Femur (tissue), 1 donor: Measurements from ENCODE around the gene SLC27A6.
"Not testable (repeated sequence)": the region's sequence is repeated elsewhere in the genome, so short reads cannot be mapped to it uniquely, and the experiment has no call there.

ENCODE experiments used
- DNase-seq: peaks from one replicate; pipeline ENCODE4 v3.0.0-alpha.2; 2017

Gene SLC27A6

DNA sequence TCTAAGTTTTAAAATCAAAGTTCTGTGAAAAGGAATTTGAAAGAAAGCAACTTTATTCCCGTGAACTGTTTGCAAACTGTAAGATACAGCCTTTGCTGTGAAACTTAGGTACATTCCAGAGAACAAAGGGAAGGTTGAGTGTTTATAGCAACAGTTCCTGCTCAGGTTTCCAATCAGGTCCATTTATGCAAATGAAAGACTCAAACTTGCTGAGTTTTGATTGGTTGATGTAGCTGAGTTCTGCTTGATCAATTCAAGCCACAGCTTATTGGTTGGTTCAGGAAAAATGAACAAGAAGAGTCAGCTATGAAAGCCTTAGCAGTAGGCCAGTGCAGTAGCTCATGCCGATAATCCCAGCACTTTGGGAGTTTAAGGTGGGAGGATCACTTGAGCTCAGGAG is 37.9 kb downstream of the SLC27A6 start:
- DNase-seq, result no peak

DNA sequence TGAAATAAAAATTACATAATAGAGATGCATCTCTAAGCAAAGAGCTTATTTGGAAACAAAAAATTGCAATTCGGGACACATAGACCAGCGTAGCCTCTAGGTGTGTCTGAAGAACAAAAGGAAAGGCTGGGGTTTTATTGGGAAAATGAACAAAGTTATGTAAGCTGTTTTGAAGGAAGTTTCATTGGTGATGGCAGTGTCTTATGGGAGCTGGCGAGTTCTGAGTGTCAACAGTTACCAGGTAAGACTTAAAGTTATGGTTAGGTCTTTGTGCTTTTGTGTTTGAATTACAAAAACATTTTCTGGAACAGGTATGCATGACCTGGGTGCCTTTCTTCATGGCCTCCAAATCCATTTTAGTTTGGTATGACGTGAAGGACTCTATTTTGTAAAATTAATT is 48.9 kb downstream of the SLC27A6 start:
- DNase-seq, result no peak

DNA sequence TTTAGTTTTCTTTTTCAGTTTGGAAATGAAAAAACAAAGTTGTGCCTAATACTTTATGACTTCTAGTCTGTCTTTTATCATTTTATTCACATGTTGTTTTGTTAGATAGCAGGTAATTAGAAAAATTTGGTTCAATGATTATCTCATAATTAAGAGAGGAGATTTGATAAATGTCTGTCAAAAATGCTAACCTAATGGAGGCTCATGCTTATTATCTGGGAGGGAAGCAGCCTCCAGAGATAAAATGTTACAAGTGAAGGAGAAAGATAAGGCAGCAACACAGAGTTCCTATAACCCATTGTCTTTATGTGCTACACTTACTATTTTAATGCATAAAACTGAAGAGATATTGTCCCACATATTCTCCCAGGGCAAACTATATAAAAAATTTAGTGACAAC is 53.5 kb downstream of the SLC27A6 start:
- no peak for DNase-seq

DNA sequence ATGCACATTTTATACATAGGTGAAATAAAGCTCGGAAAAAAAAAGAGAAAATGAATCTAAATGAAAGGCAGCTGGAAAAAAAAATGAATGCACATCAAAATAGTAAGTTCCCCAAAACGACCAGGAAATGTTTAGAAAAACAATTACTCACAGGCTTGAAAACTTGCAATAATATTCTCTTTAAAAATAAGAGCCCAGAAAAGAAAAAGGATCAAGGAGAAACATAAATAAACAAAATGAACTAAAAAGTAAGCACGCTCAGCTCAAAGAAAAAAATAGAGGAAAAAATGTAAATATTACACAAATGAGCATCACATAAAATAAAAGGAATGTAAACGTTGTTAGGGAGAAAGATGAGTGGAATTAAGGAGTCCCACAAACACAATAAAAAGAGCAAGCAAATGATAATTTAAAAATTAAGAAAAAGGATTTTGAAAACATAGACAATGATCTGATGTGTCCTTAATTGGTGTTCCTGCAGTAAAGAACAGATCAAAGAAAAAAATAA is 54.2 kb downstream of the SLC27A6 start:
- DNase-seq, result no peak

DNA sequence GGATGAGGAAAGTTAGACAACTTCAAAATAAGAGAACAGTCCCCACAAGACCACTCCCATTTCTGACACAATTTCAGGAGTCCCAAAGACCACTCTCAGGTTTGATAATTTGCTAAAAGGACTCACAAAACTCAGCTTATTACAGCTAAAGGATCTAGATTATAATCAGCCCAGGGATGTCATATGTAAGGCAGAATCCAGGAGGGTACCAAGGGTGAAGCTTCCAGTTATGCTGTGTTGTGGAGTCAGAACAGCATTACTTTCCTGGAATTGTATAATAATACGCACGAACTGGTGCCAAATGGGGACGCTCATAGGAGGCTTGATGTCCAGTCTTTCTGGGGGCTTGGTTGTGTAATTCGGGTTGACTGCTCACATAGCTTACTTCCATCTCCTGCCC is 55.4 kb downstream of the SLC27A6 start:
- DNase-seq, result no peak

DNA sequence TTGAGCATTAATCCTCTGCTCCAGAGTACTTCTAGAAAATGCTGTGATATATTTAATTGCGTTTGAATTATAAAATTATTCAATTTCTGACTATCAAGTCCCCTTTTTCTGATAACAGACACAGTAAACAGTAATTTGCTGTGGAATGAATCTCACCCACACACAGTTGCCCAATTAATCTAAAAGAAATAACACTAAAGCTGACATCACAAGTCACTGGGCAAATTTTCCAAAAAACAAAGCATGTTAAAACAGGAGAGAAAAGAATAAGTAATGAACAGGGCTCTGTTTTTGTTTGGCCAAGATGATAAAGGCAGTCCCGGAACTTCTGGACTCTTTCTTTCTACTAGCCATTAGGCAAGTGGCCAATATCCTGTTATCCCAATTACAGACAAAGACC is 56.5 kb downstream of the SLC27A6 start:
- no peak for DNase-seq

DNA sequence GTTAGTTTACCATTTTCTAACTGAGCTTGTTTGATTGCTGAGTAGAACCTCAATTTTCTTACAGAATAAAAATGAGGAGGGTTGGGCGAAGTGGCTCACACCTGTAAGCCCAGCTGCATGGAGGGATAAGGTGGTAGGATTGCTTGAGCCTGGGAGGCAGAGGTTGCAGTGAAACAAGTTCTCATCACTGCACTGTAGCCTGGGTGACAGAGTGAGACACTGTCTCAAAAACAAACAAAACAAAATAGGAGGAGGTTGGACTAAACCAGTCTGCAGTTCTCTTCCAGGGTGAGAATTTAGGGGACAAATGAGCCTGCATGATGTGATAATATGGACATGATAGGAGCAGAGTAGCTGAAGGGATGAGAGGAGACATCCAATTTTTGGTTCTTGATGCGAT is 57.3 kb downstream of the SLC27A6 start:
- DNase-seq, result no peak

DNA sequence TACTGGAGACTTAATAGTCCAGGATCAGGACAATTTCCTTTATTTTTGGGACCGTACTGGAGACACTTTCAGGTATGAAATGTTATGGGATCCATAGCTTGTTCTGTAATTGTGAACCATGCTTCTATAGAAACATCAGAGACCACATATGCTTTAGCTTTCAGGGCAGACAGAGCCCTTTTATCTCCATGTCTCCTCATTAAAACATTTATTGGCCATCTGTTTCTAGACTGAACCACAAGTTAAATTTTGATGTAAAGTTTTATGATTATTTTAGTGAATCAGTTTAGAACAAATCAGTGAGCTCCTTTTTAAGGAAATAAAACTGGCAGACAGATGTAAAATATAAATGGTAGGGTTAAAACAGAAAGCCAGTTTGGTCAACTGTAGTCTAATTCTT is 62.0 kb downstream of the SLC27A6 start:
- no peak for DNase-seq

DNA sequence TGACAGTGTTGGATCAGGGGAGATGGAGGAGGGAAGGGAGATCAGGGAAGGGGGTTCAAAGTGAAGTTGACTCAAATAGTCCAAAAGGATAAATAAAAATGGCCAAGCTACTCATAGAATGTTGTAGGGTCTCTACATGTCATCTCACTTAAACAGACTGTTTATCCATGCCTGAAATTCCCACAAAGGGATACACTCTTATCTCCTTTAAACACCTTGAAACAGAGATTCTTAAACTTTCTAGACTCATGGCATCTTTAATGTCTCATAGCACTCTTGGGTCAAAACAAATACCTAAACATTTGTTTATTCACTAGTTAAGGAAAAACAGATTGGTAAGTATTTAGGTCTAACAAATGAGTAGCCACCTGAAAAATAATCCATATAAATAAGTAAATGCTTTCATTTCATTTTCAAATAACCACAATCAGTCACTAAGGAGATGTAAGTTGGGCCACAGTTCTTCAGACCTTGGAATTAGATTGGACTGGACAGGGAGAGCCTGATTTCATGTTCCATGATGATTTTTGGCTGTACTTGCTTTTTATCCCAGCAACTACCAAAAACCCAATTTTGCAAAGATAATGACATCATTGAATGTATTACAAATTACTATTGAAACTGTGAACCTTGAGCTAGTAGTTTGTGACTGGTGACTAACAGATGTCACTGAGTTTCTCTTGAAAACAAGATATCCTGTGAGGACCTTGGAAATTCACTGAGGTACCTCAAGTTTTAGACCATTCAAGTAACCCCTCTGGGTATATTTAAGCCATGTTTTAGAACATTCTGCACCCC is 66.8 kb downstream of the SLC27A6 start:
- no peak for DNase-seq

DNA sequence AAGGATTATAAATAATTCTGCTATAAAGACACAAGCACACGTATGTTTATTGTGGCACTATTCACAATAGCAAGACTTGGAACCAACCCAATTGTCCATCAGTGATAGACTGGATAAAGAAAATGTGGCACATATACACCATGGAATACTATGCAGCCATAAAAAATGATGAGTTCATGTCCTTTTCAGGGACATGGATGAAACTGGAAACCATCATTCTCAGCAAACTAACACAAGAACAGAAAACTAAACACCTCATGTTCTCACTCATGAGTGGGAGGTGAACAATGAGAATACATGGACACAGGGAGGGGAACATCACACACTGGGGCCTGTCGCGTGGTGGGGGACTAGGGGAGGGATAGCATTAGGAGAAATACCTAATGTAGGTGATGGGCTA is 71.0 kb downstream of the SLC27A6 start:
- not testable (repeated sequence) for DNase-seq

DNA sequence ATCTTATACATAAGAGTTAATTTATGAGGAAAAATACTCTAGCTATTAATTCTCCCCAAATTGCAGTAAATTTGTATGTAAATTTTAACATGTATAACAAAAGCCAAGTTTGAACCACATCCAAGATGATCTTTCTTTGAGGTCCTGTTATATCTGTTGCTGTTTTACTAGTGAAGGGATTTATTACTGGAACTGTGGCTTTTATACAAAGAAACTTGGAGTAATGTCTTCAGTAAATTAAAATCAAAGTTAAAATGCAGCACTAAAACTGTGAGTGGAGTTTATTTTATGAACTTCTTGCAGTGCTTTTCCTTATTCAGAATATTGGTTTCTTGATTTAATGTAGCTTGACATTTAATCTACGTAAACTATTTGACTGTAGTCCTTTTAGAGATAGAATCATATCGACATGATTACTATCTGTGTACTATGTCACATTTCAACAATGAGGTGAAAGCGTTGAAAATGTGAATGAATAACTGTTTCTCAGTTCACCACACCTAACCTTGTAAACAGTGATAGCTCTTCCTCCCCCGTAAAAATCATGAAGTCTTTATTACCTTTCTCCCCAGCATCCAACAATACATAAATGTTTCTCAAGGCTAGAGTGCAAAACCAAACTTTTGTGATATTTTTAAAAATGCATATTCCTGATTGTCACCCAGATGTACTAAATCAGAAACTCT is 76.1 kb downstream of the SLC27A6 start:
- no peak for DNase-seq

DNA sequence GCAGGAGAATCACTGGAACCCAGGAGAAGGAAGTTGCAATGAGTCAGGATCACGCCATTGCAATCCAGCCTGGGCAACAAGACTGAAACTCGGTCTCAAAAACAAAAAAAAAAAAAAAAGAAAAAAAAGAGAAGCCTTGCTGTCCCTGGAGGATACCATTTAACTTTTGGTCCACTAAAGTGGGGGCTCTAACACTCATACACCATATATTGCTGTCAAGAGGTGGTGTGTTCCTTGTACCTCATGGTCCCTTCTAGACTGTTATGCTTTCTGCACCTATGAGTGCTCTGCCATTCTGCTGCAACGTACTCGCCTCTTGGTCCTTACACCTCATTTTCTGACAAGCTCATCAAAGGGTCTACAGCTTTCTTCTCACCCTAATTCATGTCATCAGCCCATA is 77.0 kb downstream of the SLC27A6 start:
- DNase-seq, result no peak

DNA sequence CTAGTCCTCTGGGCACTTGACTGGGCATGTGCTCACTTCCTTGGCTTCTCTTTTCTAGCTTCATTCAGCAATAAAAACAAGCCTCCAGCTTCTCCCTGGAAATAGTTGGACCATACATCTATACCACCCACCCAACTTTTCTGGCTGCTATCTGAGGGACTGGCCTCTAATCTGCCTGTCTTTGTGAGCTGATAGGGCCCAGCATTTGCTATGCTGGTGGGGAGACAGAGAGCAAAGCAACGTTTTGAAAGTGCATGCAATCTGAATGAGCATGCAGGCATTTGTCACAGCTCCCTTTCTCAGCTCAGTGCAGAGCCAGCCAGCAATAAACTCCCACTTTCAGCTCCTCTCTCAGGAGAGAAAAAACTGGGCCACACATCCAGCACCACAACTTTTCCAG is 78.6 kb downstream of the SLC27A6 start:
- no peak for DNase-seq

DNA sequence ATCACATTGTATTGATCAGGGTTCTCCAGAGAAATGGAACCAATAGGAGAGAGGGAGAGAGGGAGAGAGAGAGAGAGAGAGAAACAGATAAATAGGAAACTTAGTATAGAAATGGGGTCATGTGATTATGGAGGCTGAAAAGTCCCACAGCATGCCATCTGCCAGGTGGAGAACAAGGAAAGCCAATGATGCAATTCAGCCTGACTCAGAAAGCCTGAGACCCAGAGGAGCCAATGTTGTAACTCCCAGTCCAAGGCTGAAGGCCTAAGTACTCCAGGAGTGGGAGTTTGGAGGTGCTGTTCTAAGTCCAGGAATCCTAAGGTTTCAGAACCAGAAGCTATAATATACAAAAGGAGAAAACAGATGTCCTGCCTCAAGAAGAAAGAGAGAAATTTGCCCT is 80.9 kb downstream of the SLC27A6 start:
- DNase-seq, result no peak

DNA sequence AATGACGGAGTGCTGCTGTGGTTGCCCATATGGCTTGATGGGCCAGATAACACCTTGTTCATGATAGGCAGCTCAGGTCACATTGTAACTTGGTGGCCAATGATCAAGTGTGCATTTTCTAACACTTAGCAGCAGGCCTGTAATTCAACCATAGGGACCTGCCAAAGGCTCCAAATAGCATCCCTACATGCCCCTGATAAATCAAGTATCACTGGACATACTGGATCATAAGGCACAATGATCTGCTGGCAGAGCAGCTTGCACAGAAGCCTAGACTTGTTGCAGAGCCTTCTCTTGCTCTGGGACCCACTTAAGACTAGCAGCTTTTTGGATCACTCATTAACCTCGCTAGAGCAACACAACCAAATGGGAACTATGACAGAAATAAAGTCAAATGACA is 83.2 kb downstream of the SLC27A6 start:
- no peak for DNase-seq

DNA sequence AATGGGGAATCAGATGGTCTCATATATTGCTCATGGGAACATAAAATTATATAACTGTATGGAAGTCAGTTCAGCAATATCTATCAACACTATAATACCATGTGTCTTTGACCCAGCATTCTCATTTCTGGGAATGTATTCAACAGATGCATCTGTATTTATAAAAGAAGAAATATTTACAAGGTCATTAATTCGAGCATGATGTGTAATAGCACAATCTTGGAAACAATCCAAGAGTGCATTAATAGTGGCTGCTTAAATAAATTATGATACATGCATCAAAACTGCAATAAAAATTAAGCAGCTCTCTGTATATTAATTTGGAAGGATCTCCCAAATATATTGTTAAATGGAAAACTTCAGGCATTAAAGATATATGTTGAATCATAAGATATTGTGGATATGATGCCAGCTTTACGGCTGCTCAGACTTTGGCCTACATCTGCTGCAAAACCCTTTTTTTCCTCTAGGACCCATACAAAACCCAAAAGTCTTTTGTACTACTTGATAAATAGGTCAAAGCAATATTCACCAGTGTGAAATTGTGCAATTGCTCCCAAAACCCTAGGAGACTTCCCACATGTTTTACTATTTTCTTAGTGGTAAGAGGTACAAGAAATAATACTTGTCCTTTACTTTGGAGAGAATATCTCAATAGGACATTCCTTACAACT is 84.0 kb downstream of the SLC27A6 start:
- DNase-seq, result no peak

DNA sequence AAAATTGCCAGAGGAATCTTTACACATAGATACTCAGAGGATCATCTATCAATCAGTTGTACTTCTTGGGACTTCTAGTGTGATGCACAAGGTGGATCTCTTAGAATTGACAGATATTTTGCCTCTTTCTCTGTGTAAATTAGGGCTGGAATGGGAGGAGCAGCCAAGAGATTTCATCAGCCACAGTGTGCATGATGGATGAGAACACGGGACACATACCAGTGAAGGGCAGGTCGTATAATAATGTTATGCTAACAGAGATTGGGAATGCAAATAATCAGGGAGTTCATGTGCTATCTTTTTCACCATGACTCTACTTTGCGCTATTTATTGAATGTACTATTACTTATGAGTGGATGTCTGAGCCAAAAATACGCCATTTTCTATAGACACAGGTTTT is 86.0 kb downstream of the SLC27A6 start:
- no peak for DNase-seq

DNA sequence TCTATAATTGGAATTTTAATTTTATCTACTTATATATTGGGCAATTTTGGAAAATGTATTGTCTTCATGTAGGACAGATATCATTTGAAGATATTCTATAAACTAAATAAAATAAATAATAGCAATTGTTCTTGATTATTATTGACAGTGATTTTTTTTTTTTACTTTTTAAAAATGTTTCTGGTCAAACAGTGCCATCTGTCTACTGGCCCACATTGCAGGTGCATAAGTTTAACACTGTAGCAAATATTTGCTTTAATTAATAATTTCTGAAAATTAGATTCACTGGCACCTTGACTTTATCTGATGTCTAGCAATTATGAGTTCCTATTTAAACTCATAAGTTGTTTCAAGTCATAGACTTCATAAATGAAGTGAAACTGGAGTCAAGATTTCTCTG is 88.2 kb downstream of the SLC27A6 start:
- DNase-seq, result no peak

DNA sequence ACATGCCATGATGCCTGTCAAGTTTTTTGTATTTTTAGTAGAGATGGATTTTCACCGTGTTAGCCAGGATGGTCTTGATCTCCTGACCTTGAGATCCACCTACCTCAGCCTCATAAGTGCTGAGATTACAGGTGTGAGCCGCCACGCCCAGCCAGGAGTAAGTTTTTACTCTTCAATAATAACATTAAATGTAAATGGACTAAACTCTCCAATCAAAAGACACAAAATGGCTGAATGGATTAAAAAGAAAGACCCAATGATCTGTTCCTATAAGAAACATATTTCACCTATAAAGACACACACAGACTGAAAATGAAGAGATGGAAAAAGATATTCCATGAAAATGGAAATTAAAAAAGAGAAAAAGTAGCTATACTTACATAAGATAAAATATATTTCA is 92.0 kb downstream of the SLC27A6 start:
- DNase-seq, result no peak

DNA sequence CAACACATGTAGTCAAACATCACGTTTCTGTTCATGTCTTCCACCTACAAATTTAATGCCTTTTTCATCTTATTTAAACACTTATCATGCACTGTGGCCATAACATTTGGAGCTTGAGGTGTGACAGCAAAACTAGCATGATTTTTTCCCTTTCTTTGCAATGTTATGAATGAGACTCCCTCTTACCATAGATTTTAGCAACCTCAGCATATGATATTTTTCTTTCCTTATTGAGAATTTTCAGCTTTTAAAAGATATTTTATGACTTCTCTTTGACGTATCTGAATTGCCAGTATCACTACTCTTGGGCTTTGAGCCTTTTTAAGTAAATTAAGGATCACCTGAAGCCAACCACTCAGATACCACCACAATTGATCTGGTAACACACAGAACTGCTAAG is 96.6 kb downstream of the SLC27A6 start:
- no peak for DNase-seq

DNA sequence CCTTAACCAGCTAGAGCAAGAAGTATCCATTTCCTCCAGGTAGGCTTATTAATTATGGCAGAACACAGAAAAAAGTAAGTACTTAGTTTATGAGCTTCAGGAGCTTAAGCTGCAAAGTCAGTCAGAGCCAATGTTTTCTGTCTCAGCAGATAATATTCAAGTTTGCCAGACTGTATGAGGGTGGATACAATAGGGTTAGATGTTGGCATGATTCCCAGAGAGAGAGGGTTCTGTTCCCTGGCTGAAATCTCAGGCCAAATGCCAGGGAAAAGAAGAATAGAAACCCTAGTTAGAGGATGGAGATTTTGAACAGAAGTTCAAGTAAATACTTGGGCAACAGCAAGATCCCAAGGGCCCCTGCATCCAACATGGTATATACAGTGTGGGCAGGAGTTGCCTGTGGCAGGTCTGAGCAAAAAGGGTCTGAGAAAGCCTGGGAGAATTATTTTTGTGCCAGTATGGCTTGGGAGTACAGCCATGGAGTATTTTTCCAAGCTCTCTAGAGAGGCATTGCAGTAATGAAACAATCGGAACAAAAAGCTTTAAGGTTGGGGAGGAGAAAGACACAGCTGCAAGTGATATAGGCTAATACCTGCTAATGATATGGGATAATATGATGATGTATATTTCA is 98.3 kb downstream of the SLC27A6 start:
- DNase-seq, result peak; percentile 35

DNA sequence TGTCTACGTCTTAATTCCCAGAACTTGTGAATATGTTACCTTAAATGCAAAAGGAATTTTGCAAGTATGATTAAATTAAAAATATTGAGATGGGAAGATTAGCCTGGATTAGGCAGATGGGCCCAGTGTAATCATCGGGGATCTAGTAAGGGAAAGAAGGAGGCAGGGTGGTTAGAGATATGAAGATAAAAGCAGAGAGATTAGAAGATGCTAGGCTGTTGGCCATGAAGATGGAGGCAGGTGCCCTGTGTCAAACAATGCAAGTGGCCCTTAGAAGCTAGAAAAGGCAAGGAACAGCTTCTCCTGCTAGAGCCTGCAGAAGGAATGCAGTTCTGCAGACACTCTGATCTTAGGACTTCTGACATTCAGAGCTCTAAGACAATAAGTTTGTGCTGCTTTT is 100.4 kb downstream of the SLC27A6 start:
- no peak for DNase-seq

DNA sequence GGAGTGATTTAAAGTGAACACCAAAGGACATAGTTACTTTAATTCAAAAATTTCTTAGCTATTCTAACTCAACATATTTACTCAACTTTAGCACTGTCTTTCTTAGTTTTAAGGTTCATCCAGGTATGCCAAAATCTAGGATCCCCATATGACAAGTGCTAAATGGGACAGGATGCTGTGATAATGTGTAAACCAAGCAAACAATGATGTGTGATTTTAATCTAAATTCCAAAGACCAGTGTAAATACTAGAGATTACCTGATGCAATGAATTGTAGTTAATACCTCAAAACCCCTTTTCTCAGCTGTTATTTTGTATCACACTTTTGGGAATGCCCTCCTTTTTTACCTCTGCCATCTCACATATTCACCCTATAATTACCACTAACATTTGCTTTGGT is 102.5 kb downstream of the SLC27A6 start:
- no peak for DNase-seq

DNA sequence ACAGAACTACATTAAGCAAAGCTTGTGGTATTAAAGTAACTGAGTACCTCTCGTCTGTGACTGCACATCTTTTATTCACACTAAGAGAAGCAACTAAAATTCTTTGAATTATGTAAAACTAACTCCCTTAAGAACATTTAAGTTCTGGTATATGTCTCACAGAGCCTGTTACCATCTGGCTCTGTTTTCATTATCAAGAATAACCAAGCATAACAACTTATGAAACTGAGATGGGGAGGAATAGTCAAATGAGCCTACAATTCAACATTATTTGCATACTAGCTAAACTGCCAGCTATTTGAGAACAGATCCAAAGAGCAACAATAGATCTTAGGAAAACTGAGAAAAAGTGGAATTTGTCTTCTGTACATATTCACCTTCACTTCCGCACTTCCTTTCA is 104.0 kb downstream of the SLC27A6 start:
- DNase-seq, result no peak
